ENCODE data around the gene RPL39. TPM values are rescaled to one million over a fixed set of nuclear protein-coding genes. Genes with fewer than 3 reads are reported as not detected.

RPL39 gene
- total and polyA plus RNA-seq, 10 of the 15 experiments (the other 5 are each of a cell fraction or from before 2014, with no cell fraction given): 1,792 to 6,541 (median 3,667) TPM

DNA sequence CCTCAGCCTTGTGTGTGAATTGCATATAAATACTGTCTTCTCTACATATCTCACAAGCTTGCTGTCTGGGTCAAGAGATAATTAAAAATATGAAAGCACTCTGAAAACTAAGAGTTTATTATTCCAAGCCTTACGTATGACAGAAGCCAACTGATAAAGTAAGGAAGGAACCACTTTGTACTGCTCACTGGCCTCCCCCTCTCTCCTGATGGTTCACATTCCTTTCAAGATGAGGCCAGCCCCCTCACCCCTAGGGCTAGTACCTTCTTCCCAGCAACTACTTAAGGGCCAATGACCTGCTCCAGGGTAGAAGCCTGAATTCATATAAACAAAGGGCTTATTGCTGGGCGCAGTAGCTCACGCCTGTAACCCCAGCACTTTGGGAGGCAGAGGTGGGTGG, 38.4 kb downstream of the RPL39 start:
- 100% methylated on average over 3 of the region's 3 CpGs for WGBS (ENCODE audit: insufficient coverage, insufficient replicate concordance, low lambda C conversion rate, missing lambda C conversion rate)
- FAIRE-seq: no peak
- Histone ChIP-seq H3K4me3 (no peak overlapping the region), H3K9me3 (replicated peaks; ENCODE audit: control insufficient read depth, insufficient read depth, low read length) (no peaks in the 10 kb centered on the region), H3K36me3 (ENCODE audit: control insufficient read depth in 2 of 2, insufficient read depth in 2 of 2, low read length in 1 of 2) (no peaks in the 10 kb centered on the region), H3K4me2 (ENCODE audit: control insufficient read depth, insufficient read depth) (no peak overlapping the region), H2AFZ (ENCODE audit: control insufficient read depth, low read depth, low read length) (no peak overlapping the region), H3K27ac (ENCODE audit: control insufficient read depth, insufficient read depth) (no peak overlapping the region), H3K4me1 (ENCODE audit: control insufficient read depth, insufficient read depth, low read length) (peaks cover 31% of the 10 kb centered on the region), H4K20me1 (ENCODE audit: control insufficient read depth, insufficient read depth) (no peaks in the 10 kb centered on the region), H3K79me2 (ENCODE audit: control insufficient read depth, insufficient read depth, low read length) (no peaks in the 10 kb centered on the region; the same call in none of the 2 replicates), H3K27me3 (replicated peaks in 1 of 2; ENCODE audit: control insufficient read depth in 2 of 2, insufficient read depth in 2 of 2, low read length in 1 of 2) (no peaks in the 10 kb centered on the region), H3K9ac (ENCODE audit: control insufficient read depth, insufficient read depth, low read length) (no peak overlapping the region)
- intact Hi-C loops (cut with micrococcal nuclease; ENCODE audit: unreplicated experiment): loop anchor here (2.0 kb wide), 1 partner anchor 236 kb away; no protein-coding TSS in a partner anchor
- BruUV-seq (replicated peaks): no TSS peak
- DNase-seq (ENCODE audit: low read depth, low spot score): no peak
- in situ Hi-C loops (cut with MboI): no loop called here
- ATAC-seq: no peak
- ChIA-PET SMC1A (ENCODE audit: uncharacterized antibody, unreplicated experiment) (interaction anchor here (0.8 to 6.5 kb wide), 9 partner anchors 11 to 147 kb away, joined by 3 to 61 read pairs (median 8); partner anchors contain the start of gene NKRF), POLR2A (no interaction called here), CTCF (interaction anchor here (0.8 to 7.1 kb wide), 18 partner anchors 8 to 237 kb away, joined by 3 to 78 read pairs (median 10); partner anchors contain the start of genes NKRF and RPL39), RAD21 (ENCODE audit: unreplicated experiment) (interaction anchor here (1.2 to 12.8 kb wide), 7 partner anchors 11 to 236 kb away, joined by 3 to 128 read pairs (median 14); no protein-coding TSS in a partner anchor)
- TF ChIP-seq, protein P1, sequence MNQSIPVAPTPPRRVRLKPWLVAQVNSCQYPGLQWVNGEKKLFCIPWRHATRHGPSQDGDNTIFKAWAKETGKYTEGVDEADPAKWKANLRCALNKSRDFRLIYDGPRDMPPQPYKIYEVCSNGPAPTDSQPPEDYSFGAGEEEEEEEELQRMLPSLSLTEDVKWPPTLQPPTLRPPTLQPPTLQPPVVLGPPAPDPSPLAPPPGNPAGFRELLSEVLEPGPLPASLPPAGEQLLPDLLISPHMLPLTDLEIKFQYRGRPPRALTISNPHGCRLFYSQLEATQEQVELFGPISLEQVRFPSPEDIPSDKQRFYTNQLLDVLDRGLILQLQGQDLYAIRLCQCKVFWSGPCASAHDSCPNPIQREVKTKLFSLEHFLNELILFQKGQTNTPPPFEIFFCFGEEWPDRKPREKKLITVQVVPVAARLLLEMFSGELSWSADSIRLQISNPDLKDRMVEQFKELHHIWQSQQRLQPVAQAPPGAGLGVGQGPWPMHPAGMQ (IDR thresholded peaks at IDR 0.05; ENCODE audit: borderline replicate concordance): no peak
- TF ChIP-seq MTA3 (IDR thresholded peaks at IDR 0.05; ENCODE audit: borderline replicate concordance, low read length): no peak
- no peak for TF ChIP-seq TCF12 (IDR thresholded peaks at IDR 0.05; ENCODE audit: low read depth, low read length)
- TF ChIP-seq, protein P2, sequence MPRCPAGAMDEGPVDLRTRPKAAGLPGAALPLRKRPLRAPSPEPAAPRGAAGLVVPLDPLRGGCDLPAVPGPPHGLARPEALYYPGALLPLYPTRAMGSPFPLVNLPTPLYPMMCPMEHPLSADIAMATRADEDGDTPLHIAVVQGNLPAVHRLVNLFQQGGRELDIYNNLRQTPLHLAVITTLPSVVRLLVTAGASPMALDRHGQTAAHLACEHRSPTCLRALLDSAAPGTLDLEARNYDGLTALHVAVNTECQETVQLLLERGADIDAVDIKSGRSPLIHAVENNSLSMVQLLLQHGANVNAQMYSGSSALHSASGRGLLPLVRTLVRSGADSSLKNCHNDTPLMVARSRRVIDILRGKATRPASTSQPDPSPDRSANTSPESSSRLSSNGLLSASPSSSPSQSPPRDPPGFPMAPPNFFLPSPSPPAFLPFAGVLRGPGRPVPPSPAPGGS (IDR thresholded peaks at IDR 0.05; ENCODE audit: borderline replicate concordance, insufficient read depth, low read depth, low read length, poor library complexity, severe bottlenecking): no peak
- TF ChIP-seq SREBF1 (IDR thresholded peaks at IDR 0.05; ENCODE audit: low read length): no peak
- no peak for TF ChIP-seq NBN (IDR thresholded peaks at IDR 0.05)
- TF ChIP-seq ZNF217 (IDR thresholded peaks at IDR 0.05): no peak
- no peak for TF ChIP-seq YY1 (IDR thresholded peaks at IDR 0.05; ENCODE audit: low read depth, low read length)
- TF ChIP-seq CREB1 (IDR thresholded peaks at IDR 0.05; ENCODE audit: low read depth): no peak
- TF ChIP-seq STAT1 (conservative IDR thresholded peaks at IDR 0.05): no peak
- TF ChIP-seq, protein P3, sequence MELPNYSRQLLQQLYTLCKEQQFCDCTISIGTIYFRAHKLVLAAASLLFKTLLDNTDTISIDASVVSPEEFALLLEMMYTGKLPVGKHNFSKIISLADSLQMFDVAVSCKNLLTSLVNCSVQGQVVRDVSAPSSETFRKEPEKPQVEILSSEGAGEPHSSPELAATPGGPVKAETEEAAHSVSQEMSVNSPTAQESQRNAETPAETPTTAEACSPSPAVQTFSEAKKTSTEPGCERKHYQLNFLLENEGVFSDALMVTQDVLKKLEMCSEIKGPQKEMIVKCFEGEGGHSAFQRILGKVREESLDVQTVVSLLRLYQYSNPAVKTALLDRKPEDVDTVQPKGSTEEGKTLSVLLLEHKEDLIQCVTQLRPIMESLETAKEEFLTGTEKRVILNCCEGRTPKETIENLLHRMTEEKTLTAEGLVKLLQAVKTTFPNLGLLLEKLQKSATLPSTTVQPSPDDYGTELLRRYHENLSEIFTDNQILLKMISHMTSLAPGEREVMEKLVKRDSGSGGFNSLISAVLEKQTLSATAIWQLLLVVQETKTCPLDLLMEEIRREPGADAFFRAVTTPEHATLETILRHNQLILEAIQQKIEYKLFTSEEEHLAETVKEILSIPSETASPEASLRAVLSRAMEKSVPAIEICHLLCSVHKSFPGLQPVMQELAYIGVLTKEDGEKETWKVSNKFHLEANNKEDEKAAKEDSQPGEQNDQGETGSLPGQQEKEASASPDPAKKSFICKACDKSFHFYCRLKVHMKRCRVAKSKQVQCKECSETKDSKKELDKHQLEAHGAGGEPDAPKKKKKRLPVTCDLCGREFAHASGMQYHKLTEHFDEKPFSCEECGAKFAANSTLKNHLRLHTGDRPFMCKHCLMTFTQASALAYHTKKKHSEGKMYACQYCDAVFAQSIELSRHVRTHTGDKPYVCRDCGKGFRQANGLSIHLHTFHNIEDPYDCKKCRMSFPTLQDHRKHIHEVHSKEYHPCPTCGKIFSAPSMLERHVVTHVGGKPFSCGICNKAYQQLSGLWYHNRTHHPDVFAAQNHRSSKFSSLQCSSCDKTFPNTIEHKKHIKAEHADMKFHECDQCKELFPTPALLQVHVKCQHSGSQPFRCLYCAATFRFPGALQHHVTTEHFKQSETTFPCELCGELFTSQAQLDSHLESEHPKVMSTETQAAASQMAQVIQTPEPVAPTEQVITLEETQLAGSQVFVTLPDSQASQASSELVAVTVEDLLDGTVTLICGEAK (IDR thresholded peaks at IDR 0.05; ENCODE audit: borderline replicate concordance): no peak
- TF ChIP-seq MYC (IDR thresholded peaks at IDR 0.05; ENCODE audit: insufficient read depth, insufficient read length, insufficient replicate concordance, low read length, severe bottlenecking): no peak
- TF ChIP-seq BHLHE40 (IDR thresholded peaks at IDR 0.05; ENCODE audit: borderline replicate concordance in 1 of 2, low read depth in 2 of 2, low read length in 1 of 2): no peak
- no peak for TF ChIP-seq NR2C2 (IDR thresholded peaks at IDR 0.05; ENCODE audit: borderline replicate concordance, control insufficient read depth, insufficient read length, low read depth)
- no peak for TF ChIP-seq NR2F1 (conservative IDR thresholded peaks at IDR 0.05)
- no peak for TF ChIP-seq ELK1 (IDR thresholded peaks at IDR 0.05; ENCODE audit: low read depth, low read length)
- no peak for TF ChIP-seq CHD2 (IDR thresholded peaks at IDR 0.05; ENCODE audit: borderline replicate concordance, low read depth, low read length)
